Measurements from ENCODE around the gene PTPN20. TPM values are rescaled to one million over a fixed set of nuclear protein-coding genes. Genes with fewer than 3 reads are reported as not detected.

PTPN20 gene
- total RNA-seq, 2 donors from 2014 or later: 0.99 to 1.1 TPM

GRCh38 chr10:46992803-46993561 is 81.8 kb downstream of the PTPN20 start:
- peaks cover 0 to 5% of the 10 kb centered on the region in 2 donors for H3K36me3 Mint-ChIP-seq (ENCODE audit: insufficient read depth in 2 of 2)
- no peak overlapping the region for H3K27ac Mint-ChIP-seq
- no peaks in the 10 kb centered on the region for H3K4me1 Mint-ChIP-seq (ENCODE audit: low read depth)
- DNase-seq: no peak
- H3K27me3 Mint-ChIP-seq (ENCODE audit: low read depth): peaks cover 9% of the 10 kb centered on the region
- no peak for ATAC-seq (replicated peaks in 1 of 2)
- peaks cover 0 to 4% of the 10 kb centered on the region in 2 donors for H3K9me3 Mint-ChIP-seq
- no peak overlapping the region for H3K4me3 Mint-ChIP-seq

- ATAC-seq (replicated peaks in 1 of 2): no peak
- Mint-ChIP-seq H3K36me3 (ENCODE audit: insufficient read depth in 2 of 2) (peaks cover 0 to 5% of the 10 kb centered on the region in 2 donors), H3K4me3 (no peak overlapping the region), H3K27ac (no peak overlapping the region), H3K4me1 (ENCODE audit: low read depth) (no peaks in the 10 kb centered on the region), H3K9me3 (peaks cover 0 to 4% of the 10 kb centered on the region in 2 donors), H3K27me3 (ENCODE audit: low read depth) (peaks cover 9% of the 10 kb centered on the region)
- no peak for DNase-seq
These were observed 84.0 kb downstream of the PTPN20 start for GRCh38 chr10:46995234-46995633.

GRCh38 chr10:46998192-46998591 is 87.0 kb downstream of the PTPN20 start:
- Mint-ChIP-seq H3K27ac (no peak overlapping the region), H3K4me3 (no peak overlapping the region), H3K27me3 (ENCODE audit: low read depth) (peaks cover 9% of the 10 kb centered on the region), H3K4me1 (ENCODE audit: low read depth) (no peaks in the 10 kb centered on the region), H3K36me3 (ENCODE audit: insufficient read depth in 2 of 2) (peaks cover 0 to 5% of the 10 kb centered on the region in 2 donors), H3K9me3 (peaks cover 0 to 4% of the 10 kb centered on the region in 2 donors)
- DNase-seq (no peak), ATAC-seq (replicated peaks in 1 of 2) (no peak)

GRCh38 chr10:46998595-46998994 is 87.4 kb downstream of the PTPN20 start:
- DNase-seq: no peak
- Mint-ChIP-seq H3K36me3 (ENCODE audit: insufficient read depth in 2 of 2) (peaks cover 0 to 5% of the 10 kb centered on the region in 2 donors), H3K4me3 (no peak overlapping the region), H3K9me3 (peaks cover 0 to 4% of the 10 kb centered on the region in 2 donors), H3K27me3 (ENCODE audit: low read depth) (peaks cover 9% of the 10 kb centered on the region), H3K27ac (no peak overlapping the region), H3K4me1 (ENCODE audit: low read depth) (no peaks in the 10 kb centered on the region)
- ATAC-seq (replicated peaks in 1 of 2): no peak

- Mint-ChIP-seq H3K27me3 (ENCODE audit: low read depth) (peaks cover 13% of the 10 kb centered on the region), H3K4me1 (ENCODE audit: low read depth) (no peaks in the 10 kb centered on the region), H3K4me3 (no peak overlapping the region), H3K27ac (no peak overlapping the region), H3K9me3 (peaks cover 0 to 4% of the 10 kb centered on the region in 2 donors), H3K36me3 (ENCODE audit: insufficient read depth in 2 of 2) (peaks cover 0 to 5% of the 10 kb centered on the region in 2 donors)
- ATAC-seq (replicated peaks in 1 of 2) (no peak), DNase-seq (no peak)
These were observed 88.0 kb downstream of the PTPN20 start for GRCh38 chr10:46999217-46999616.

GRCh38 chr10:47008769-47009168 is 97.5 kb downstream of the PTPN20 start:
- H3K9me3 Mint-ChIP-seq: no peaks in the 10 kb centered on the region
- no peaks in the 10 kb centered on the region for H3K4me1 Mint-ChIP-seq (ENCODE audit: low read depth)
- no peak for ATAC-seq (replicated peaks in 1 of 2)
- H3K27me3 Mint-ChIP-seq (ENCODE audit: low read depth): peaks cover 9% of the 10 kb centered on the region
- no peak for DNase-seq
- H3K36me3 Mint-ChIP-seq (ENCODE audit: insufficient read depth in 2 of 2): no peaks in the 10 kb centered on the region
- H3K27ac Mint-ChIP-seq: no peak overlapping the region
- no peak overlapping the region for H3K4me3 Mint-ChIP-seq

GRCh38 chr10:47009215-47009838 is 98.1 kb downstream of the PTPN20 start:
- no peak for DNase-seq
- H3K27ac Mint-ChIP-seq: no peak overlapping the region
- H3K4me3 Mint-ChIP-seq: no peak overlapping the region
- H3K9me3 Mint-ChIP-seq: no peaks in the 10 kb centered on the region
- H3K36me3 Mint-ChIP-seq (ENCODE audit: insufficient read depth in 2 of 2): no peaks in the 10 kb centered on the region
- H3K27me3 Mint-ChIP-seq (ENCODE audit: low read depth): peaks cover 5% of the 10 kb centered on the region
- ATAC-seq (replicated peaks in 1 of 2): no peak
- H3K4me1 Mint-ChIP-seq (ENCODE audit: low read depth): no peaks in the 10 kb centered on the region

GRCh38 chr10:47010036-47010435 is 98.8 kb downstream of the PTPN20 start:
- H3K4me1 Mint-ChIP-seq (ENCODE audit: low read depth): no peaks in the 10 kb centered on the region
- H3K36me3 Mint-ChIP-seq (ENCODE audit: insufficient read depth in 2 of 2): no peaks in the 10 kb centered on the region
- no peak for ATAC-seq (replicated peaks in 1 of 2)
- no peaks in the 10 kb centered on the region for H3K9me3 Mint-ChIP-seq
- DNase-seq: no peak
- H3K27ac Mint-ChIP-seq: no peak overlapping the region
- peaks cover 5% of the 10 kb centered on the region for H3K27me3 Mint-ChIP-seq (ENCODE audit: low read depth)
- no peak overlapping the region for H3K4me3 Mint-ChIP-seq

- DNase-seq (no peak), ATAC-seq (replicated peaks in 1 of 2) (no peak)
- H3K27ac Mint-ChIP-seq: no peak overlapping the region
- H3K4me3 Mint-ChIP-seq: no peak overlapping the region
- no peaks in the 10 kb centered on the region for H3K9me3 Mint-ChIP-seq
- H3K4me1 Mint-ChIP-seq (ENCODE audit: low read depth): no peaks in the 10 kb centered on the region
- no peaks in the 10 kb centered on the region for H3K36me3 Mint-ChIP-seq (ENCODE audit: insufficient read depth in 2 of 2)
- peaks cover 5% of the 10 kb centered on the region for H3K27me3 Mint-ChIP-seq (ENCODE audit: low read depth)
These were observed 101.0 kb downstream of the PTPN20 start for GRCh38 chr10:47012214-47012613.

- no peak overlapping the region for H3K27ac Mint-ChIP-seq
- H3K9me3 Mint-ChIP-seq: no peaks in the 10 kb centered on the region
- peaks cover 5% of the 10 kb centered on the region for H3K27me3 Mint-ChIP-seq (ENCODE audit: low read depth)
- ATAC-seq (replicated peaks in 1 of 2): no peak
- no peaks in the 10 kb centered on the region for H3K4me1 Mint-ChIP-seq (ENCODE audit: low read depth)
- no peaks in the 10 kb centered on the region for H3K36me3 Mint-ChIP-seq (ENCODE audit: insufficient read depth in 2 of 2)
- DNase-seq: no peak
- no peak overlapping the region for H3K4me3 Mint-ChIP-seq
These were observed 102.4 kb downstream of the PTPN20 start for GRCh38 chr10:47013507-47014154.

GRCh38 chr10:47015404-47015803 is 104.2 kb downstream of the PTPN20 start:
- ATAC-seq (replicated peaks in 1 of 2): no peak
- DNase-seq: no peak

GRCh38 chr10:47016564-47016963 is 105.3 kb downstream of the PTPN20 start:
- Mint-ChIP-seq H3K36me3 (ENCODE audit: insufficient read depth in 2 of 2) (no peaks in the 10 kb centered on the region), H3K4me3 (no peak overlapping the region), H3K9me3 (no peaks in the 10 kb centered on the region), H3K4me1 (ENCODE audit: low read depth) (no peaks in the 10 kb centered on the region), H3K27ac (no peak overlapping the region), H3K27me3 (ENCODE audit: low read depth) (peaks cover 4% of the 10 kb centered on the region)
- DNase-seq (no peak), ATAC-seq (replicated peaks in 1 of 2) (no peak)

More at GRCh38 chr10:47015404-47015803, 104.2 kb downstream of the PTPN20 start:
- Mint-ChIP-seq H3K36me3 (ENCODE audit: insufficient read depth in 2 of 2) (no peaks in the 10 kb centered on the region), H3K27ac (no peak overlapping the region), H3K27me3 (ENCODE audit: low read depth) (peaks cover 5% of the 10 kb centered on the region), H3K9me3 (no peaks in the 10 kb centered on the region), H3K4me1 (ENCODE audit: low read depth) (no peaks in the 10 kb centered on the region), H3K4me3 (no peak overlapping the region)

GRCh38 chr10:47018026-47018735 is 107.0 kb downstream of the PTPN20 start:
- Mint-ChIP-seq H3K27me3 (ENCODE audit: low read depth) (no peaks in the 10 kb centered on the region), H3K4me3 (no peak overlapping the region), H3K9me3 (no peaks in the 10 kb centered on the region), H3K4me1 (ENCODE audit: low read depth) (no peaks in the 10 kb centered on the region), H3K27ac (no peak overlapping the region), H3K36me3 (ENCODE audit: insufficient read depth in 2 of 2) (no peaks in the 10 kb centered on the region)
- no peak for ATAC-seq (replicated peaks in 1 of 2)
- DNase-seq: no peak

Measured in activated T-cell treated with anti-CD3 and anti-CD28 coated beads, Interleukin-2, amount 50 U/mL, for 72 hours (primary cell).